ENCODE data around the gene RDH14. TPM values are rescaled to one million over a fixed set of nuclear protein-coding genes. Genes with fewer than 3 reads are reported as not detected.

RDH14 gene
- total RNA-seq = 10 to 100 TPM; 21.9 to 22.7 TPM
- long read RNA-seq, transcript RDH14-201 (2 exons, 1,587 nt) = major isoform, 74 of 79 reads
- long read RNA-seq, partial matches to known transcripts = 1 of 79 reads
- long read RNA-seq, other reads (novel, unspliced or antisense) = 4 of 79 reads

- intact Hi-C loops (cut with DNase I, micrococcal nuclease) = no loop called here
- ATAC-seq (peak; percentile 94), DNase-seq (peak; percentile 95 to 96)
Observed at GRCh38 chr2:18560031-18560796, at the start of gene RDH14. Gene RDH14 (minus strand): TSS chr2:18560653. CDS start chr2:18560572, 81 bp downstream.

DNA sequence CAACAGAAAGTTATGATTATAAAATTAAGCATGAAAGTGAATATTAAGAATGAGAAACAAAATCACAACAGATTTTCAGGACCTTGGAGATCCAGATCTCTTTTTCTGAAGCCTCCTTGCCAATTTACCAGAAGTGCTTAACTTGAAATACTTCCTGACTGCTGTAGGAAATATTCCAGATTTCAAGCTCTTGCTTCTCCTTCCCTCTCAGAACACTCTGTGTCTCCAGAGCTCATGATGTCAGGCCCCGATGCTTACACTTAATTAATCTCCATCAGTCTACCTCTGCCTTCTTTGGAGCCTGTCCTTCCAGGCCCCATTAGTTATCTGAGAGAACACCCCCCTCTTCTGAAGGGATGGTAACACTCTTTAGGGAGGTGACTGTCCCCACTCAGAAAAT lies 49.6 kb upstream of the RDH14 start:
- no peak for DNase-seq
- no peak for ATAC-seq
- intact Hi-C loops (cut with DNase I, micrococcal nuclease) = no loop called here

DNA sequence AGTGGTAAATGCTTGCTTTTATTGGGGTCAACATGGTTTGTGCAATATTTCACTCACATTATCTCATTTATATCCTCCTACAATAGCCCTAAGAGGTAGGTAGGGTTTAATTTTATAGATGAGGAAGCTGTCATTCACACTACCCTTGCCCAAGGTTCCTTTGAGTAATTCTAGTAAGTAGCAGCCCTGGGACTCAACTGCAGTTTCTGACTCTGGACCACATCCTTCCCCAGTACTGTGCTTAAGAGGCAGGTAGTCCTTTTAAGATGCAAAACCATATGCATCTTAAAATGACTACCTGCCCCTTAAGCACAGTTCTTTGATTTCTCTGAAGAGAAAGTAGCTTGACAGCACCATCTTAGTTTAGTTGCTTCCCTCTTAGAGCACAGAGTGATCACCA lies 44.7 kb upstream of the RDH14 start:
- DNase-seq = no peak
- no peak for ATAC-seq
- intact Hi-C loops (cut with DNase I, micrococcal nuclease) = no loop called here

DNA sequence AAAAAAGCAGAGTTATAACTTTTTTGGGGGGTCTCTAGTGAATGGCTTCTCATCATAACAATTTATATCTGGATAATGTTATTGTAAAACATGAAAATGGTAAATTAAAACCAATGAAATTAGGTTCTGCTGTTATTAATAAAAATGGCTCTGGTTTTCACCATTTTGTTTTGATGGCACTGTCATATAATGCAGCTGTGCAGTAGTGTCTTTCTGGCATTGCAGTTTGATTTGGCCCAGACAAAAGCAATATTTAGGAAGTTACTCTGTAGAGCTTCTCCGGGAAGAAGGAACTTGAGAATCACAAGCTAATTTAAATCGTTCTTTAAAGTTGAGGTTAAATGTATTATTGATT lies 44.1 kb upstream of the RDH14 start:
- no peak for ATAC-seq
- intact Hi-C loops (cut with DNase I, micrococcal nuclease) = no loop called here
- no peak for DNase-seq

GRCh38 chr2:18603854-18604530 lies 43.5 kb upstream of the RDH14 start:
- intact Hi-C loops (cut with DNase I, micrococcal nuclease) = no loop called here
- ATAC-seq (no peak), DNase-seq (no peak)

DNA sequence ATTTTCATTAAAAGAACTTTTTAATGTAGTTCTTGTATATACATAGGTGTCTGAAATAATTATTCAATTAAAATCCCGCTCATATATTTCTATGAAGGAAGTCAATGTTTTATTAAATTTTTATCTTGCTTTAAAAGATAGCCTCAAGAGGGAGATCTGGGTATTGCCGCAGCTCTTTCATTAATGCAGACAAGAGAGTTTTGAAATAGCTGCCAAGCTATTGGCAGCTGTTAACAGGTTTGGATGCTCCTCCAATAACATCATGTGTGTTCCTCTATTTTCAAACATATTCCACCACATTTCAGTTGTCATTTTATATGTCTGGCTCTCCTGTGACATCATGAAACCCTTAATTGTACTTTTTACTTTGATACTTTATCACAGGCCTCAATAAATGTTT lies 41.8 kb upstream of the RDH14 start:
- intact Hi-C loops (cut with DNase I, micrococcal nuclease) = no loop called here
- no peak for DNase-seq
- no peak for ATAC-seq

GRCh38 chr2:18600255-18600613 lies 39.8 kb upstream of the RDH14 start:
- intact Hi-C loops (cut with DNase I, micrococcal nuclease) = no loop called here
- no peak for DNase-seq
- no peak for ATAC-seq

DNA sequence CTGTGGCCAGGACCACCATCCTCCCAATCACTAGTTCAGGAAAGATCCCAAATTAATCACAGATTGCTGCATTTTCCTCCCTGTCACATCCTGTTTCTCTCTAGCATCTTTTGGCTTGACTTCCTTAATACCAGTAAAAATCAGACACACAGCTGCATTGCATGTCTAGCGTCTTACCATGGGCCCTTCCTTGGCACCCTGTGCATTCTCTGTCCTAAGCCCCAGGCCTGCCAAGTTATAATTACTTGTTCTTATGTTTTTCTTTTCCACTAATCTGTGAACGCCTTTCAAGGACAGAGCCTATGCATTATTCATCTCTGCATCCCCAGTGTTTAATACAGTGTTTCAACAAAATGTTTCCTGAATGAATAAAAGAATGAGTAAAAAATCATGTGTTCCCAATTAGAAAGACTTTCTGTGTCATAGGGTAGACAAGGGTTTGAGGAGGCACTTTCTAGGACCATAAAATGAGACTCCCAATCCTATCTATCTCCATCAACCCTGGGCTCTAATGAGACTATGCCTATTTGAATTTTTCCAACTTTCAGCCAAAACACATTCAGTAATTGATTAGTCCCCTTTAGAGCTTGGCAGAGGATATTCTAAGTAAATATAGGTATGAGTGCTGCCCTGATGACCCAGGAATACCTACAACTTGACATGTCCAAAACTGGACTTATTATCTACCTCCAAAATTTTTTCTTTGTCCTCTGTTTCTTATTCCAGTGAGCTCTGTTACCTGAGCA lies 39.2 kb upstream of the RDH14 start:
- no peak for ATAC-seq
- no peak for DNase-seq
- intact Hi-C loops (cut with DNase I, micrococcal nuclease) = no loop called here

DNA sequence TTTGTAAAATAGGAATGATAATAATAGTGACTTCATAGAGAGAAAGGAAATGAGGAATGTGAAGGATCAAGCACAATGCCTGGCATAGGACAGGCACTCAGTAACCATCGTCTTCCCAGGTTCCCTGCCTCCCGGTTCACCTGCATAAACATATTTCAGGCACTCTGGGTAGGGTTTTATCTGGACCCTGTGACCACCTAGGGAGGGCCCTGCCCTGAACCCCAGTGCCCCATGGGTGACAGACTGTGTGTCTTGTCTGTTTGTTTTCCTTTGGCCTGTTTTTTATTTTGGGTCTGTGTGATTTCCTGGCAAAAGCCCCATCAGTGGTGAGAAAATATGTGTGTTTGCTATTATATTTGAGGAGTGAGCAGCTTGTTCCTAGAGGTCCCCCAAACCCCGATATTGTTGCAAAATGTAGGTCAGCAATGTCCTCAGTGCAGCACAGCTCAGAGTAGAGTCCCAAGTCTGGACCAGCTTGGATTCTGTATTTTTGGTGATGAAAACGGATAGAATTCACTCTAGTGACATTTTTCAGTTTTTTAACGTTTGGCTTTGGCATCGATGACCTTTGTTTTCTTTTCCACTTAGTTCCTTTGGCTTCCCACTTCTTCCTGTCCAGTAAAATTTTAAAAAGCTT lies 38.5 kb upstream of the RDH14 start:
- intact Hi-C loops (cut with DNase I, micrococcal nuclease) = no loop called here
- no peak for ATAC-seq
- no peak for DNase-seq

GRCh38 chr2:18597618-18598017 lies 37.2 kb upstream of the RDH14 start:
- intact Hi-C loops (cut with DNase I, micrococcal nuclease) = no loop called here
- no peak for DNase-seq
- ATAC-seq = no peak

DNA sequence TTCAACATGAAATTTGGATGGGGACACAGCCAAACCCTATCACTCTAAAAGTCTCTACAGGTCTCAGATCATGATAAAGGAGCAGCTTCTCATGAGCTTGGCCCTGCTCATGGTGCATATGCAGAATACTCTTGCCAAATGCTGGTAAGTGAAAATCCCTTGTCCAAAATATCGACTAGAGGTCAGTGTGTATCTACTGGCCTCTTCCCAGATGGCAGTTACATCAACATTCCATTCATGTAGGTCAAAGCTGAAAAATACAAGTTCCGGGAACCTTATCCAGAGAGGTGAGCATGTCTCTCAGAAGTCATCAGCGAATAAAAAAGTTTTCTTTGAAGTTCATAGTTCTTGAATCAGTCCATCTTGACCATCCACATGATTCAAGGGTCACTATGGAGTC lies 36.5 kb upstream of the RDH14 start:
- ATAC-seq = no peak

GRCh38 chr2:18593496-18593895 lies 33.0 kb upstream of the RDH14 start:
- intact Hi-C loops (cut with DNase I, micrococcal nuclease) = no loop called here
- no peak for DNase-seq
- ATAC-seq = no peak

More for the DNA sequence above, 36.5 kb upstream of the RDH14 start:
- DNase-seq = no peak
- intact Hi-C loops (cut with DNase I, micrococcal nuclease) = no loop called here

- DNase-seq (no peak), ATAC-seq (no peak)
- intact Hi-C loops (cut with DNase I, micrococcal nuclease) = no loop called here
Observed at GRCh38 chr2:18592372-18592771, 31.9 kb upstream of the RDH14 start.

DNA sequence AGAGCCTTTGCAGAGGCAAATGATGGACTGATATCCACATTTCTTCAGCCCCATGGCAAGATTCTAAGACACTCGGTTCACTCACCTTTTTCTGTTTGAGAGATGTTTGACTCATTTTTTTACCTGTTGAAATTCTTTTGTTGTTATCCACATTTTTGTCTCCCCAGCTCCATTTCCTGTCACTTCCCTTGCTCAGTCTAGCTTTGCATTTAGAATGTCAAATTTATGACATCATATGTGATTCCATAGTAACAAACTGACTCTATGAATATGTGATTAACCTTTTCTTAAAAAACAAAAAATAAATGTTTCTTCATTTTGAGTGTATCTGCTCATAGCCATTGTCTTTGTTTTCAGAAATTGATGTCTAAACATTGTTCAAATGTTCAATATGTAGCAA lies 28.9 kb upstream of the RDH14 start, which contains the start of gene NT5C1B:
Gene NT5C1B, minus strand, starts transcription at position 216 of the 400 bp plus-strand sequence. Its CDS starts 101 bp downstream, at position 115.
- ATAC-seq (no peak), DNase-seq (no peak)
- intact Hi-C loops (cut with DNase I, micrococcal nuclease) = no loop called here

GRCh38 chr2:18588802-18589201 lies 28.3 kb upstream of the RDH14 start:
- intact Hi-C loops (cut with DNase I, micrococcal nuclease) = no loop called here
- peak; percentile 74 for ATAC-seq
- DNase-seq = no peak

GRCh38 chr2:18588049-18588448 lies 27.6 kb upstream of the RDH14 start:
- intact Hi-C loops (cut with DNase I, micrococcal nuclease) = no loop called here
- DNase-seq (no peak), ATAC-seq (no peak)

DNA sequence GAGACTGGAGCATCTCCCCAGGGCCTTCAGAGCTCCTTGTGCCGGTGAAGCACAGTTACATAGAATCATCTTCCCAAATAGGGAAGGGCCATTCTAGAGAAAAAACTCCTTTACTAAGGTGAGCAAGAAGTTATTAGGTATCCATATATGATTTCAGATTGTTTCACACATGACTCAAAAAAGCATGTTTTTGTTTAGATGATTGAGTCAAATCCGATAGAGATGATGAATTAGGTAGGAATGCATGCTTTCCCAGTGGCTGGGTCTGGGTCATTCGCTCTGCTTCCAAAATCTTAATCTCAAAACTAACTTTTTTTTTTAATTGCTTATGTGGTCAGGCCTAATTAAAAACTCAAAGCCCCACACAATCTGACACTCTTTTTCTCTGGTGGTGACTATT lies 25.1 kb upstream of the RDH14 start:
- DNase-seq (no peak), ATAC-seq (no peak)
- intact Hi-C loops (cut with DNase I, micrococcal nuclease) = no loop called here

DNA sequence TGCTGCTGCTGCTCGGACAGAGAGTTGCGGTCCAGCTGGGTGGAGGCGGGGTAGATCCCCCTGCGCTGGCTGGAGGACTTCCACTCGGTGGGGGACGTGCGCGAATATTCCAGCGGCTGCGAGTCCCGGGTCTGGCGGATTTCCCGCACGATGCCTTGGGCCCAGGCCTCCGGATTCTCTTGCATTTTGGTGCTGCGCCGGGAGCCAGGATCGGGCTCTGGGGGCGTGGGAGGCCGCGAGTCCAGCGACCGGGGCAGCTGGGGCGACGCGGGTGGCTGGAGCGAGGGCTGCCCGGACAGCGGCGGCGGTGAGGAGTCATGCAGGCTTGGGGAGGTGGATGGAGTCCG lies 24.1 kb upstream of the RDH14 start:
- DNase-seq (no peak), ATAC-seq (no peak)
- intact Hi-C loops (cut with DNase I, micrococcal nuclease) = no loop called here

DNA sequence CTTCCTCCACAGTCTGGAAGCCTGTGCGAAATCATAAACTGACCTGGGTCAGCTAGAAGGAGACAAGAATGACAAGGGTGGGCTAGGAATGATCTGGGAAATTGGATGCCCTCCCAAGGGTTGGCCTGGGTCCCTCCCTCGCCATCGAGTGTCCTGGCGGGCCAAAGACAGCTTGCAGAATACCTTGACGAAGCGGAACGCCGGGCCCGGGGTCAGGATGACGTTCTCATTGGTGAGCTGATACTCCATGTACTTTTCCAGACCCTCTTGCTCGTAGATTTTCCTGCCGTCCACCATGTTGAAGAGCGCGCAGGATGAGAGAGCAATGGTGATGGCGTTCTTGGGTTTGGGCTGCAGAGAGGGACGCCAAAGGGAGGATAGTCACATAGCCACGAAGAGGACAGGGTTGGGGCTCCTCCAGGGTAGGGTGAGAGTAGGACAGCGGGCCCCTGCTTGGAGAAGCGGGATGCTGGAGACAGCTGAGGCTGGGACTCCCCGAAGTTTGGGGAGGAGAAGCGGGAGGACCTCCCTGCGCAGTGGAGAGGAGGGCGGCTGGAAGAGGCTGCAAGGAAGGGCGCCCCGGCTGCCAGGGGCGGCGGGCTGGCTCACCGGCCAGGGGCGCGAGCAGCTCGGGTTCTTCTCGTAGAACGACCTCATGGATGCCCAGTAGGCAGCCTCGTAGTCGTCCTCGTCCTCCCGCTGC lies 23.6 kb upstream of the RDH14 start:
- ATAC-seq = no peak
- DNase-seq = no peak

More for the DNA sequence above, 23.6 kb upstream of the RDH14 start:
- intact Hi-C loops (cut with DNase I, micrococcal nuclease) = no loop called here

Data from left colon (tissue), 2 donors.